Endodermal cell (in vitro differentiated cells): ENCODE results near the gene PSMA6. TPM values are rescaled to one million over a fixed set of nuclear protein-coding genes. Genes with fewer than 3 reads are reported as not detected.

ENCODE experiments used
- DNase-seq: peaks from one replicate; pipeline ENCODE4 v3.0.0-alpha.2; 2017
- H3K27ac ChIP-seq: 2 replicates; pipeline ENCODE4 v1.5.1; 2013; ENCODE audit warnings: mild to moderate bottlenecking, low read depth, low read length, moderate library complexity
- H3K27me3 ChIP-seq: 2 replicates; pipeline ENCODE4 v1.6.1; 2013; ENCODE audit warnings: mild to moderate bottlenecking, low read length, moderate library complexity; ENCODE audit not compliant: insufficient read depth, control insufficient read depth, poor library complexity, severe bottlenecking
- H3K36me3 ChIP-seq: 2 replicates; pipeline ENCODE4 v1.7.0; 2013; ENCODE audit warnings: mild to moderate bottlenecking, low read length, moderate library complexity; ENCODE audit not compliant: control insufficient read depth, insufficient read depth
- H3K4me1 ChIP-seq: one replicate; pipeline ENCODE4 v1.7.0; 2013; ENCODE audit warnings: low read length; ENCODE audit not compliant: control insufficient read depth, insufficient read depth
- H3K4me3 ChIP-seq: 2 replicates; pipeline ENCODE4 v1.5.1; 2013; ENCODE audit warnings: mild to moderate bottlenecking, low read length, moderate library complexity
- H3K9ac ChIP-seq: 2 replicates; pipeline ENCODE4 v1.6.1; 2013; ENCODE audit warnings: mild to moderate bottlenecking, low read length, moderate library complexity; ENCODE audit not compliant: poor library complexity, severe bottlenecking; ENCODE audit errors: extremely low read depth
- H3K9me3 ChIP-seq: 2 replicates; pipeline ENCODE4 v1.6.1; 2013; ENCODE audit warnings: mild to moderate bottlenecking, low read length, moderate library complexity; ENCODE audit not compliant: control insufficient read depth
- H3K27ac Mint-ChIP-seq: 2 replicates; pipeline ENCODE4 v1.8.0; 2020; ENCODE audit warnings: mixed read lengths
- H3K27me3 Mint-ChIP-seq: 2 replicates; pipeline ENCODE4 v1.8.0; 2021; ENCODE audit warnings: mild to moderate bottlenecking, mixed read lengths; ENCODE audit not compliant: insufficient read depth
- H3K36me3 Mint-ChIP-seq: 2 replicates; pipeline ENCODE4 v1.8.0; 2020; ENCODE audit warnings: low read depth, mixed read lengths
- H3K4me1 Mint-ChIP-seq: 2 replicates; pipeline ENCODE4 v1.8.0; 2020; ENCODE audit warnings: mixed read lengths
- H3K4me3 Mint-ChIP-seq: 2 replicates; pipeline ENCODE4 v1.8.0; 2020; ENCODE audit warnings: mild to moderate bottlenecking, moderate library complexity, mixed read lengths
- H3K9me3 Mint-ChIP-seq: 2 replicates; pipeline ENCODE4 v1.8.0; 2020; ENCODE audit warnings: mild to moderate bottlenecking, mixed read lengths
- CTCF ChIP-seq: fragments of 200-600 bp; sonication (generic); conservative IDR thresholded peaks from 2 replicates; pipeline ENCODE4 v1.5.0; 2021; ENCODE audit warnings: antibody characterized with exemption, mild to moderate bottlenecking
- WGBS, 2 experiments: methylation state at CpG; one replicate each; pipeline versions ENCODE4 v1.1.5 to v1.1.7; 2013; ENCODE audit warnings: missing lambda C conversion rate in 2 of 2, mixed read lengths in 1 of 2; ENCODE audit not compliant: insufficient coverage in 1 of 2, insufficient read length in 1 of 2; 5-methylcytosine and 5-hydroxymethylcytosine counted together
- long read RNA-seq, 4 experiments: library from polyadenylated mRNA in 2 of 4; library from RNA in 1 of 4; library from capped mRNA in 1 of 4; stranded (forward) in 3 of 4; unstranded in 1 of 4; transcript quantifications; one replicate each; pipeline ENCODE4 v2.0.0, GENCODE V29; 2020 to 2021; ENCODE audit warnings: inconsistent platforms in 1 of 4
- polyA plus RNA-seq, 2 experiments: library from polyadenylated mRNA; stranded (reverse); fragments of 50-300 nt; gene quantifications; one replicate each; pipeline ENCODE4 v1.2.3, GENCODE V29; 2013
- total RNA-seq, 2 donors: library from RNA; stranded (reverse); fragmentation: NEBNext Ultra II Directional in 1 of 2; extraction: Animal tissue kit (Norgen Biotek cat#: 25700) in 1 of 2; gene quantifications; 2 replicates in 1 of 2; 3 replicates in 1 of 2; pipeline ENCODE4 v1.2.1, GENCODE V29; 2021

PSMA6 gene
- total RNA-seq = 100 to 1,000 TPM; 263 to 277 TPM
- polyA plus RNA-seq (2013, experiment 1 of 2) = 181 TPM
- polyA plus RNA-seq (2013, experiment 2 of 2) = 184 TPM
- long read RNA-seq, experiment 1, transcript PSMA6-201 (7 exons, 1,029 nt) = major isoform, 144 of 164 reads
- long read RNA-seq, experiment 1, partial matches to known transcripts = 2 of 164 reads
- long read RNA-seq, experiment 1, other reads (novel, unspliced or antisense) = 16 of 164 reads
- long read RNA-seq, experiment 2, transcript PSMA6-201 (7 exons, 1,029 nt) = major isoform, 264 of 277 reads
- long read RNA-seq, experiment 2, partial matches to known transcripts = 2 of 277 reads
- long read RNA-seq, experiment 2, other reads (novel, unspliced or antisense) = 7 of 277 reads
- long read RNA-seq, experiment 3, transcript PSMA6-201 (7 exons, 1,029 nt) = major isoform, 329 of 338 reads
- long read RNA-seq, experiment 3, partial matches to known transcripts = 0 of 338 reads
- long read RNA-seq, experiment 3, other reads (novel, unspliced or antisense) = 3 of 338 reads
- long read RNA-seq, experiment 4, full-length matches to known transcripts = 961 of 970 reads
- long read RNA-seq, experiment 4, partial matches to known transcripts = 0 of 970 reads
- long read RNA-seq, experiment 4, other reads (novel, unspliced or antisense) = 9 of 970 reads

- peaks cover 9% of the 10 kb centered on the region for H3K36me3 Mint-ChIP-seq
- DNase-seq = peak; percentile 100
- H3K4me3 Mint-ChIP-seq = peak within 1 kb of the TSS; percentile 98
- H3K36me3 ChIP-seq = peaks cover 19% of the 10 kb centered on the region
- no peaks in the 10 kb centered on the region for H3K9me3 Mint-ChIP-seq
- peak within 1 kb of the TSS; percentile 96 for H3K4me3 ChIP-seq
- no peaks in the 10 kb centered on the region for H3K9me3 ChIP-seq
- H3K27me3 ChIP-seq = no peaks in the 10 kb centered on the region
- peaks cover 23% of the 10 kb centered on the region for H3K4me1 Mint-ChIP-seq
- no peaks in the 10 kb centered on the region for H3K4me1 ChIP-seq
- peak within 1 kb of the TSS; percentile 98 for H3K9ac ChIP-seq
- H3K27ac Mint-ChIP-seq = peak within 1 kb of the TSS; percentile 98
- TF ChIP-seq CTCF = no peak
- H3K27ac ChIP-seq = peak within 1 kb of the TSS; percentile 92
- WGBS, 2 experiments = 0% methylated on average over 17 to 40 of the region's 40 CpGs
- H3K27me3 Mint-ChIP-seq = no peaks in the 10 kb centered on the region
Observed at GRCh38 chr14:35292051-35292769, at the start of gene PSMA6. Gene PSMA6 (plus strand): TSS chr14:35292382. CDS start chr14:35292477, 95 bp downstream.

DNA sequence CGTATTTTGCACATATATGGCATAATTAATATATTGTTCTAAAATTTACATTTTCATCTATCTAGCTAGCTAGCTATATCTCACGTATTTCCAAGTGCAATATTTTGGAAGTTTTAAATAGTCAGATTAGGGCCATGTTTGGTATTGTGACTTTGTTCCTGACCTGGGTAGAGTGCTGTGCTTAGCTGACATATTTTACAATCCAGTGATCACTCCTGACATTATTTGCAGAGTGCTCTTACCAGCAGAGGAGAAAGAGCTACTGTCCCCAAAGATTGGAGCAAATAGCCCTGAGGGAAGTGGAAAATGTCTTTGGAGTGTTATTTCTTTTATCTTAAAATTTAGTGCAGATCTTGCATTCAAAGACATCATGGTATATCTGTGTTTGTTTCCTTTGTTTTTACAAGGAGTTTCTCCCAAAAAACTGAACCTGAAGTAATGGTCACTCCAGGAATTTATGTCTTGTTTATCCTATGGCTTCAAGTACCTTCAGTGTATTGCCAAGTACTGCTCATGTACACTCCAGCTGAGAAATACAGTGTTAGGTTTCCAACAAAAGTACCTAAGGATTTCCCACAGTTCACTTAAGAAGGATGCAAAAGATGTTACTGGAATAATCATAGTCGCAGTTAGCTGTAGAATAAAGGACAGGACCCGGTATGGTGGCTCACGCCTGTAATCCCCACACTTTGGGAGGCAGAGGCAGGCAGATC lies 49.4 kb upstream of the PSMA6 start:
- no peaks in the 10 kb centered on the region for H3K9me3 ChIP-seq
- peaks cover 15% of the 10 kb centered on the region for H3K36me3 ChIP-seq
- Mint-ChIP-seq H3K9me3 (no peaks in the 10 kb centered on the region), H3K4me1 (peaks cover 13% of the 10 kb centered on the region), H3K27ac (no peak overlapping the region), H3K4me3 (no peak overlapping the region), H3K36me3 (peaks cover 6% of the 10 kb centered on the region), H3K27me3 (no peaks in the 10 kb centered on the region)
- no peaks in the 10 kb centered on the region for H3K27me3 ChIP-seq
- H3K27ac ChIP-seq = no peak overlapping the region
- H3K4me3 ChIP-seq = no peak overlapping the region
- DNase-seq = no peak
- 90 to 97% methylated on average over 3 to 4 of the region's 5 CpGs for WGBS, 2 experiments
- no peak overlapping the region for H3K9ac ChIP-seq
- no peak for TF ChIP-seq CTCF
- peaks cover 7% of the 10 kb centered on the region for H3K4me1 ChIP-seq

GRCh38 chr14:35243956-35244355 lies 48.2 kb upstream of the PSMA6 start:
- H3K27ac ChIP-seq = no peak overlapping the region
- H3K9ac ChIP-seq = no peak overlapping the region
- WGBS, 2 experiments = 93% methylated on average over 2 of the region's 2 CpGs; no CpG with 5 or more reads in 1 of the 2 experiments
- H3K9me3 ChIP-seq = no peaks in the 10 kb centered on the region
- Mint-ChIP-seq H3K27ac (no peak overlapping the region), H3K27me3 (no peaks in the 10 kb centered on the region), H3K4me3 (no peak overlapping the region), H3K36me3 (peaks cover 6% of the 10 kb centered on the region), H3K9me3 (no peaks in the 10 kb centered on the region), H3K4me1 (peaks cover 15% of the 10 kb centered on the region)
- TF ChIP-seq CTCF = no peak
- no peak for DNase-seq
- H3K4me1 ChIP-seq = peaks cover 7% of the 10 kb centered on the region
- H3K4me3 ChIP-seq = no peak overlapping the region
- no peaks in the 10 kb centered on the region for H3K27me3 ChIP-seq
- H3K36me3 ChIP-seq = peaks cover 3% of the 10 kb centered on the region
